Hematopoietic multipotent progenitor cell treated with erythropoietin and hydrocortisone succinate and interleukin-3 and kit ligand, for 15 days (in vitro differentiated cells): ENCODE results near the gene INSIG1.

Experiments
- DNase-seq: peaks from one replicate; pipeline ENCODE4 v3.0.0-alpha.2; 2015; ENCODE audit warnings: low spot score

Gene INSIG1

DNA sequence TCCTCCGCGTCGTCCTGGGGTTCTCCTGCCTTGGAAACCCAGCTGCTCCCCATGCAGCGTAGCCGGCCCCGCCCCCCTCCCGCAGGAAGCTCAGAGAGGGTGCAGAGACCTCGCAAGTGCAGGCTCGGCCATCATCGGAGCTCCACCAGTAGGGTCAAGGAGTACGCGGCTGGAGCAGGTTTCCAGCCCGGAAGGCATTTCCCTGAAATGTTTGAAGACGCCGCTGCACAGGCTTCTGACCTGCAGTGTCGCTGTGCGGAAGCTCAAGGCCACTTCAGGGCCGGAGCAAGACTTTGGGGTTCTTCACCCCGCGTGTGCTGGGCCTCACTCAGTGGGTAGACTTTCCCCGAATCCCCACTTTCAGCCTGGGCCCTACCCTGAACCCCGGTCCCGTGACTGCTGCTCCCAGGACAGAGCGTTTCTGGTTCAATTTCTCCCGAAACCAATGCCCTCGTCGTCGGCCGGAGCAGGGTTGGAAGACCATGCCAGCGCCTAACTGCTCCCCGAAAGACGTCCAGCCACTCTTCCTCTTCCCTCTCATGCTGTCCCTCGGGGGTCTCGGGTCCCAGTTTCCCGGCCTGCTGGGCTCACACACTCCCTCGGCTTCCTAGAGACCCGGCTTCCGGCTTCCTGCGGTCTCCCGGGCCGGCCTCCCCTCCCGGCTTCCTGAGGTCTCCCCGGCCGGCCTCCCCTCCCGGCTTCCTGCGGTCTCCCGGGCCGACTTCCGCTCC, 52.1 kb downstream of the INSIG1 start:
- DNase-seq, result no peak

GRCh38 chr7:155351120-155351870, 53.6 kb downstream of the INSIG1 start:
- DNase-seq, result no peak

DNA sequence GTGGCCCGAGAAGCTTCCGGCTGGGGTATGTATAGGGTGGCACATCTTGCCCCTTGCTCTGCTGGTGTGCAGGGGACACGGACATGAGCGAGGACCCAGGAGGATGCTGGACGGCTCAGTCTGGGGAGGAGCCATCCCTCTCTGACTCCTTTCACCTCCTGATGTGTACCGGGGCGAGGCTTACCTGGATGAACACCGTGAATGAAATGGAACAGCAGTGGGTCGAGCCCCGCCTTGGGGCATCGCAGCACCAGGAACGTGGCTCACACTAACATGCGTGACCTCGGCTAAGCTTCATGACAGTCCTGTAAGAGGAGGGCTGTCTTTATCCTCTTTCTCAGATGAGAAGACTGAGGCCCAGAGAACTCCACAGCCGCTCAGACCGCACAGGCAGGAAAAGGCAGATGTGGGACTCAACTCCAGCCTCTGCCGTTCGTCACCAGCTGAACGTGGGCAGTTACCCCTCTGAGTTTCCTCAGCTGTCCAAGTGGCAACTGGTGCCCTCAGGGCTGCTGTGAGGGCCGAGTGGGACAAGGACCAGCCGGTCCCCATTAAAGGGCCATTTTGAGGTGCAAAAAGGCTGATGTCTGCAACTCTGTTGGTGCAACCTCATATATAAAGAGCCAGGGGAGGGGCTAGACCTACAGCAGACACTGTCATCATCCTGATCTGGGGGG, 54.5 kb downstream of the INSIG1 start:
- no peak for DNase-seq

- no peak for DNase-seq
These were observed 55.1 kb downstream of the INSIG1 start for GRCh38 chr7:155352753-155353115.

DNA sequence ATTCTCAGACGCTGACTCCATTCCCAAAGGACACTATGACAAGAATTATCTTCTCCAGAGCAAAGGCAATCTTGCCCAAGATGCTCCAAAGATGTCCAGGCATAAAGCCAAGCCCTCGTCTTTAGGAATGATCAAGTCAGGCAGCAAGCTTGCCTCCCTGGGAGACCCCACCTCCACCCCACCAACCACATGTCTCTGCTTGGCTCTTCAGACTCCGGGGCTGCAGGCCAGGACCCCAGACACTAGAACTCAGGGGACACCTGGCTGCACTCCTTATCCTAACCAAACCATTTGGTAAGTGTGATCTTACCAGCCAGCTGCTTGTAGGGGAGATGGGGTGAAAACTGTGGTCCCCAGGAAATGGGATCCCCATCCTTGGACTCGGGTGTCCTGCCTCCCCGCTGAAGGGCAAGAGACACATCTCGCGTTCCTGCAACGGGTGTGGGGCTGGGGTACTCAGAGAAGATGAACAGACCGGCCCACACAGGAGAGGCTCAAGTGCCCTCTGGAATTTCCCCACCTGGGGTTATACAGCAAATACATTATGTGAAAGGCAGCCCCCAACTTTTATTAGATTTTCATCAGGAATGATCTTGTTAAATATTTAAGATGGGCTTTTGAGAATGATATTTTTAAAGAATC, 55.7 kb downstream of the INSIG1 start:
- no peak for DNase-seq

GRCh38 chr7:155354371-155355048, 56.8 kb downstream of the INSIG1 start:
- DNase-seq, result no peak

DNA sequence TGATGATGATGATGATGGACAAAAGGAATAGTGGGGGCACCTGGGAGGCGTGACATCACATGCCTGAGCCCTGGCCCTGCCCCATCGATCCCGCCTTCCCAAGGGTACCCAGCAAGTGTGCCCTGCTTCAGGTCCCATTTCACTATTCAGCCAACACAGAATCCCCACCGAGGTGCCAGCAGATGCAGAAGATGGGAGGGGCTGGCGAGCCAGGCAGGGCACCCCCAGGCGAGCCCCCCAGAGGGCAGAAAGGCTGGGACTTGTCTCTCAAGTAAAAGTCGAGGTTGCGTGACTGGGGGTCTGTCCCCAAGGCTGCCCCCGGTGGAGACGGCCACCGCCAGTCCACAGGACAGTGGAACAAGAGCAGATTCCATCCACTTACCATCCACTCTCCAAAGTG, 57.5 kb downstream of the INSIG1 start:
- no peak for DNase-seq

DNA sequence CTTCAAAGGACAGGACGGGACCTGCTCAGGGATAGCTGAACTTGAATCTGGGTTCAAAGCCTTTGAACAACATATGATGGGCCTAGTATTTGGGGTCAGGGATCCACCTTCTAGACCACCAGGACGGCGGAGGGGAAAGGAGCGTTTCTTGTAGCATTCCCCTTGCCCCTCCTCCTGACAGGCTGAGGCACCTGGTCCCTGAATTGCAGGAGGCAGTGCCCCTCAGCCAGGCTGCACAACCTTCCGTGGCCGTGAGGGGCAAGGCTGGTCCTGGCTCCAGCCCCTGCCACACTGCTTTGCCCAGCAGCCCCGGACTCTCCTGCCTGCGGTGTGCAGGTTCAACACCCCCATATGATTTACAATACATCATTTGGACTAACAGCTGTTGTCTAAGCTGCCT, 58.1 kb downstream of the INSIG1 start:
- DNase-seq, result no peak

GRCh38 chr7:155356323-155357105, 58.8 kb downstream of the INSIG1 start:
- DNase-seq, result no peak

DNA sequence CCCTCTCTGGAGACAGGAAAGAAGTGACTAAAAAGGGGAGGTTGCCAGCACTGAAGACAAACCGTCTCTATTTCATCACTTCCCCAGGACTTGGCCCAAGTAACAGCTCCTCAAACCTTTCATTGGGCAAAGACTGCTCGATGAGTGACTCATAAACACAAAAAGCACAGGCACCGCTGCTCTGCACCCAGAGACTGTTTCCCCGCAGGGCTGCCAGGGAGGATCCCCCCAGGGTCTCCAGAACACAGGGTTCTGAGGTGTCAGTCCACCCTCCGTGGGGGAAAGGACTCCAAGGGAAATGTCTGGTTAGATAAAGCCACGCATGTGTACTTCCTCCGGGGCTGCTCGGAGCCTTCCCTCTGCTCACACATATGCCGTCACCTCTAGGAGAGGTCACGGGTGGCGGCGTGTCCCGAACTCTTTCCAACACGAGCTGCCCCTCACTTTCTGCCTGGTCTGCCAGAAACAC, 59.9 kb downstream of the INSIG1 start:
- DNase-seq, result no peak

DNA sequence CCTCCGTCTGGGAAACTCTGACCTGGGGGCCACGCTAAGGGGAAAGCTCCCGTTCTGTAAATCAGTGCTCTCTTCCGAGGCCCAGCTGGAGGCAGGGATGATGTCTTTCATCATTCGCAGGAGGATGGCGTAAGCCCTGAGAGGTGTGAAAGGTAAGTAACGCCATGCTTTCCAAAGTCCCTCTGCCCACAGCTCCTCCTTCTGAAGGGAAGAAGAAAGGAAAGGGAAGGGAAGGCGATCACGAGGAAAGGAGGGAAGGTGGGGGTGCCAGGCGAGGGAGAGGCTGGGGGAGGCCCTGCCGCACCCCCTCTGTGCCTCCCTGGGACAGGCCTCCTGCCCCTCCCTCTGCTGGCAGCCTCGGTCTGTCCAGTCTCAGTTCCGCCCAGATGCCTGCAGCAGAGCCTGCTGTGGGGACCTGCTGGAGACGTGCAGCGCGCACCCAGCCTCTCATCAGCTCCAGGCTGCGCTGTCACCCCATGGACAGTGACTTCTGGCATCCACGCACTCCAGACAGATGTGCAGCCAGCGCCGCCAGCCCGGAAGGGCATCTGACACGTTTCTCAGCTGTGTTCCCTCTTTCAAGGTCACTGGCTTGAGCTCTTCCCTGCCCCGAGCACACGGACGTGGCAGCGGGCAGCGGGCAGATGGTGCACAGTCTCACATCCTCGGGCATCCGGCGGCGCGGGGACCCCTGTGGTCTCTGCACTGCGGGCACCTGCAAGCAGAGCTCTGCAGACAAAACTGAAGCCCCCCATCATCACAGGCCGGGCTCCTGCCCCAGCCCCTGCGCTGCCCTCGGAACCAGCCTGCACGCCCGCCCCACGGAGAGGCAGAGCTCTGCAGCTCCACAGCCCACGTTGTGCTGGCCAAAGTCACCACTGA, 60.6 kb downstream of the INSIG1 start:
- DNase-seq, result no peak

DNA sequence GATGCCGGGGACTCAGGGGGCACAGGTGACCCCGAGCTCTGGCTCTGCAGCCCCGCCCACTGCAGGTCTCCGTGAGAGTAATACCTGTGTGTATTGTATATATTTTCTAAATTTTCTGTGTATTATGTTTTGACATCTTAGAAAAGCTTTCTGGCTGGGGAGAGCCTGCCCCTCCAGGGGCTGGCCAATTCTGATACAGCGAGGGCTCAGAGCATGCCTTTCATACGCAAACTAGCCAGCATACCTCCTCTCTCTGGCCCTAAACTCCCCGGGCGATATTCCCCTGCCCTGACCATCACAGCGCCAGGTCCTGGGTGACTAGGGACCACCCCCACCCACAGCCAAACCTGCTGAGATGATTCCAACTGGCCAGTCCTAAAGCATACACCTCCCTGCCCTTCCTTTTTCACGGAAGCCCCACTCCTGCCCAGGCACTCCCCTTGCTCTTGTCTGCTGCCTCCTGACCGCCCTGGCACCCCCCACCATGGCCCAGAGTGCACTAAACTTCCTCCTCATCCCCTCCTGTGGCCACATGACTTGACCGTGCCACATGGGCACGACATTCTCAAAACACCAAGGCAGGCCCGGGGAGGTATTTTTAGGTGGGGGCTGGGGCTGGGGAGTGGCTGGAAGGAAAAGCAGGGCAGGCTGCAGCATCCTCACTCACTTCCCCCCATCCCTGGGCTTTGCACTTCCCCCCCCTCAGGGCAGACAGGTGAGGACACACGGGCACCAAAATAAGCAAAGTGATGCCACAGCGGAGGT, 61.5 kb downstream of the INSIG1 start:
- no peak for DNase-seq
